Measurements from ENCODE around the gene AEBP2.

- TF ChIP-seq POLR2A (IDR thresholded peaks at IDR 0.05; ENCODE audit: low read length) (no peak), GATA1 (IDR thresholded peaks at IDR 0.05; ENCODE audit: low read depth, low read length) (no peak)
These were observed 67.2 kb downstream of the AEBP2 start for GRCh38 chr12:19506497-19506896.
